PC-9 (cell line): ENCODE data around the gene NPPB. TPM values are rescaled to one million over a fixed set of nuclear protein-coding genes. Genes with fewer than 3 reads are reported as not detected.

Experiments used
- Bru-seq: library from RNA; stranded (reverse); fragments of 400-500 nt; gene quantifications from one replicate; lab custom pipeline; 2021; lab: Mats Ljungman, UMichigan
- BruChase-seq, 2 experiments: library from RNA; stranded (reverse); fragments of 400-500 nt; gene quantifications; one replicate each; lab custom pipeline; 2021; lab: Mats Ljungman, UMichigan
- BruUV-seq: library from RNA; stranded (reverse); fragments of 400-500 nt; replicated peaks from 2 replicates; lab custom pipeline; 2021; lab: Mats Ljungman, UMichigan
- CTCF ChIA-PET: fragments of 300-600 bp; sonication (Branson Sonifier 250); formaldehyde crosslinking; loops from one replicate; lab custom pipeline; 2022; ENCODE audit warnings: antibody characterized with exemption; lab: Charles Lee
- POLR2A ChIA-PET: fragments of 300-600 bp; sonication (Branson Sonifier 250); formaldehyde crosslinking; loops from one replicate; lab custom pipeline; 2022; ENCODE audit warnings: antibody characterized with exemption; ENCODE audit not compliant: unreplicated experiment; lab: Charles Lee
- DNase-seq, 2 experiments: peaks; one replicate each; pipeline versions ENCODE4 v3.0.0 to v3.0.0-alpha.2; 2015 to 2022; ENCODE audit warnings: mixed read lengths in 1 of 2
- H2AFZ ChIP-seq: fragments of 200-600 bp; sonication (generic); 2 replicates; pipeline ENCODE4 v1.8.1; 2017; ENCODE audit warnings: antibody characterized with exemption
- H3F3A ChIP-seq: fragments of 200-600 bp; sonication (generic); 2 replicates; pipeline ENCODE4 v1.8.1; 2017; ENCODE audit warnings: antibody characterized with exemption, mild to moderate bottlenecking, low read depth; ENCODE audit not compliant: insufficient read depth
- H3K27ac ChIP-seq: fragments of 200-600 bp; sonication (generic); 2 replicates; pipeline ENCODE4 v1.6.1; 2016; ENCODE audit warnings: mixed run types
- H3K27me3 ChIP-seq: fragments of 200-600 bp; sonication (generic); 2 replicates; pipeline ENCODE4 v1.6.1; 2016; ENCODE audit warnings: low read depth, mixed run types; ENCODE audit not compliant: insufficient read depth
- H3K36me3 ChIP-seq: fragments of 200-600 bp; sonication (generic); 2 replicates; pipeline ENCODE4 v1.6.1; 2016; ENCODE audit warnings: low read depth, mixed run types
- H3K4me1 ChIP-seq: fragments of 200-600 bp; sonication (generic); replicated peaks from 2 replicates; pipeline ENCODE4 v1.6.1; 2016; ENCODE audit warnings: mixed run types; ENCODE audit not compliant: insufficient read depth
- H3K4me2 ChIP-seq: fragments of 200-600 bp; sonication (generic); 2 replicates; pipeline ENCODE4 v1.6.1; 2017; ENCODE audit warnings: mixed run types
- H3K4me3 ChIP-seq: fragments of 200-600 bp; sonication (generic); 2 replicates; pipeline ENCODE4 v1.6.1; 2016; ENCODE audit warnings: mixed run types
- H3K79me2 ChIP-seq: fragments of 200-600 bp; sonication (generic); 2 replicates; pipeline ENCODE4 v1.6.1; 2017; ENCODE audit warnings: low read depth, mixed run types
- H3K9me2 ChIP-seq: fragments of 200-600 bp; sonication (generic); 2 replicates; pipeline ENCODE4 v1.8.1; 2017; ENCODE audit warnings: mild to moderate bottlenecking; ENCODE audit not compliant: insufficient read depth
- H3K9me3 ChIP-seq: fragments of 200-600 bp; sonication (generic); 2 replicates; pipeline ENCODE4 v1.8.1; 2016; ENCODE audit warnings: low read depth; ENCODE audit not compliant: insufficient read depth
- H4K20me1 ChIP-seq: fragments of 200-600 bp; sonication (generic); 2 replicates; pipeline ENCODE4 v1.8.1; 2017; ENCODE audit not compliant: insufficient read depth
- CTCF ChIP-seq: fragments of 200-600 bp; sonication (generic); conservative IDR thresholded peaks from 2 replicates; pipeline ENCODE4 v1.6.1; 2017; ENCODE audit warnings: mixed run types, antibody characterized with exemption, mild to moderate bottlenecking, moderate library complexity
- EZH2 ChIP-seq: fragments of 200-600 bp; sonication (generic); IDR thresholded peaks from 2 replicates; pipeline ENCODE4 v1.8.0; 2017; ENCODE audit warnings: antibody characterized with exemption, low read depth
- intact Hi-C: fragments of 100-400 bp; cut with micrococcal nuclease; formaldehyde crosslinking; loops from one replicate; pipeline ENCODE4 v1.10.0; 2022; ENCODE audit not compliant: unreplicated experiment
- long read RNA-seq: library from polyadenylated mRNA; stranded (forward); transcript quantifications from one replicate; pipeline ENCODE4 v2.0.0, GENCODE V29; 2022
- total RNA-seq: library from RNA; stranded (reverse); gene quantifications from 2 replicates; pipeline ENCODE4 v1.2.3, GENCODE V29; 2021

NPPB gene
- total RNA-seq (not detected in 2 replicates), Bru-seq, nascent RNA (not detected), BruChase-seq, experiment 1, labeled RNA remaining after a 2-hour chase (not detected), BruChase-seq, experiment 2, labeled RNA remaining after a 6-hour chase (percentile 20 among the genes with signal in this experiment)
- long read RNA-seq: 0 reads

- no TSS peak for BruUV-seq
- POLR2A ChIA-PET: no interaction called here
- H3K4me1 ChIP-seq: no peaks in the 10 kb centered on the region; the same call in 1 of the 2 replicates
- TF ChIP-seq EZH2 (no peak), CTCF (no peak)
- peaks cover 4% of the 10 kb centered on the region; the same call in 1 of the 2 replicates for H3F3A ChIP-seq
- no peaks in the 10 kb centered on the region for H4K20me1 ChIP-seq
- no peaks in the 10 kb centered on the region for H3K9me2 ChIP-seq
- CTCF ChIA-PET: no interaction called here
- DNase-seq: no peak
- peaks cover 65% of the 10 kb centered on the region for H3K27me3 ChIP-seq
- no peak within 1 kb of the TSS for H2AFZ ChIP-seq
- no peaks in the 10 kb centered on the region for H3K36me3 ChIP-seq
- no peaks in the 10 kb centered on the region for H3K79me2 ChIP-seq
- H3K9me3 ChIP-seq: no peaks in the 10 kb centered on the region
- no peak within 1 kb of the TSS for H3K4me2 ChIP-seq
- no peak within 1 kb of the TSS for H3K4me3 ChIP-seq
- intact Hi-C loops: no loop called here
- no peak within 1 kb of the TSS for H3K27ac ChIP-seq
These were observed at the start of gene NPPB for GRCh38 chr1:11858613-11858967. Gene NPPB (minus strand): TSS chr1:11858945. CDS start chr1:11858833, 112 bp downstream.

GRCh38 chr1:11908095-11908675 lies 49.4 kb upstream of the NPPB start:
- BruUV-seq: TSS peak; percentile 100
- Histone ChIP-seq H3K4me2 (peak overlapping the region; percentile 82), H2AFZ (no peak overlapping the region), H3K4me1 (peaks cover 4% of the 10 kb centered on the region; the same call in 1 of the 2 replicates), H3F3A (peaks cover 15% of the 10 kb centered on the region), H3K9me3 (no peaks in the 10 kb centered on the region), H3K27ac (peak overlapping the region; percentile 98), H3K36me3 (no peaks in the 10 kb centered on the region), H4K20me1 (no peaks in the 10 kb centered on the region), H3K27me3 (no peaks in the 10 kb centered on the region), H3K4me3 (peak overlapping the region; percentile 58), H3K9me2 (no peaks in the 10 kb centered on the region), H3K79me2 (no peaks in the 10 kb centered on the region)
- ChIA-PET CTCF (interaction anchor here (0.6 to 0.7 kb wide), 3 partner anchors 26 to 89 kb away, joined by 3 to 7 read pairs (median 4); no protein-coding TSS in a partner anchor), POLR2A (interaction anchor here (0.5 to 2.4 kb wide), 31 partner anchors 11 to 1148 kb away, joined by 3 to 39 read pairs (median 7); partner anchors contain the start of genes MFN2, MIIP and PLOD1)
- no peak for TF ChIP-seq CTCF
- TF ChIP-seq EZH2: no peak
- intact Hi-C loops: loop anchor here (1.0 to 2.0 kb wide), 2 partner anchors 59 to 111 kb away; partner anchors contain the start of gene MIIP
- DNase-seq: peak; percentile 73 to 97

GRCh38 chr1:11907275-11908094 lies 48.7 kb upstream of the NPPB start:
- no peaks in the 10 kb centered on the region for H3K9me3 ChIP-seq
- CTCF ChIA-PET: interaction anchor here (0.6 to 0.7 kb wide), 2 partner anchors 27 to 37 kb away, joined by 4 to 7 read pairs; no protein-coding TSS in a partner anchor
- peak overlapping the region; percentile 70 for H3K4me2 ChIP-seq
- H2AFZ ChIP-seq: no peak overlapping the region
- H3K4me3 ChIP-seq: peak overlapping the region; percentile 36; the same call in 1 of the 2 replicates
- no peaks in the 10 kb centered on the region for H3K9me2 ChIP-seq
- BruUV-seq: no TSS peak
- POLR2A ChIA-PET: interaction anchor here (0.5 to 2.4 kb wide), 22 partner anchors 11 to 1147 kb away, joined by 3 to 33 read pairs (median 6); partner anchors contain the start of genes MFN2 and MIIP
- H3K27ac ChIP-seq: peak overlapping the region; percentile 98
- intact Hi-C loops: loop anchor here (1.0 to 2.0 kb wide), 3 partner anchors 60 to 111 kb away; partner anchors contain the start of gene MIIP
- peak; percentile 86 to 88 for DNase-seq
- no peaks in the 10 kb centered on the region for H3K79me2 ChIP-seq
- peak; percentile 46; the same call in 1 of the 2 replicates for TF ChIP-seq CTCF
- no peak for TF ChIP-seq EZH2
- H3F3A ChIP-seq: peaks cover 18% of the 10 kb centered on the region
- H3K36me3 ChIP-seq: no peaks in the 10 kb centered on the region
- H3K4me1 ChIP-seq: peaks cover 4% of the 10 kb centered on the region; the same call in 1 of the 2 replicates
- no peaks in the 10 kb centered on the region for H4K20me1 ChIP-seq
- H3K27me3 ChIP-seq: no peaks in the 10 kb centered on the region
